Measurements from ENCODE around the gene CD44. TPM values are rescaled to one million over a fixed set of nuclear protein-coding genes. Genes with fewer than 3 reads are reported as not detected.

Gene CD44
- total and polyA plus RNA-seq, 10 of the 15 experiments (the other 5 are each of a cell fraction or from before 2014, with no cell fraction given), result 57.1 to 293 (median 120) TPM

DNA sequence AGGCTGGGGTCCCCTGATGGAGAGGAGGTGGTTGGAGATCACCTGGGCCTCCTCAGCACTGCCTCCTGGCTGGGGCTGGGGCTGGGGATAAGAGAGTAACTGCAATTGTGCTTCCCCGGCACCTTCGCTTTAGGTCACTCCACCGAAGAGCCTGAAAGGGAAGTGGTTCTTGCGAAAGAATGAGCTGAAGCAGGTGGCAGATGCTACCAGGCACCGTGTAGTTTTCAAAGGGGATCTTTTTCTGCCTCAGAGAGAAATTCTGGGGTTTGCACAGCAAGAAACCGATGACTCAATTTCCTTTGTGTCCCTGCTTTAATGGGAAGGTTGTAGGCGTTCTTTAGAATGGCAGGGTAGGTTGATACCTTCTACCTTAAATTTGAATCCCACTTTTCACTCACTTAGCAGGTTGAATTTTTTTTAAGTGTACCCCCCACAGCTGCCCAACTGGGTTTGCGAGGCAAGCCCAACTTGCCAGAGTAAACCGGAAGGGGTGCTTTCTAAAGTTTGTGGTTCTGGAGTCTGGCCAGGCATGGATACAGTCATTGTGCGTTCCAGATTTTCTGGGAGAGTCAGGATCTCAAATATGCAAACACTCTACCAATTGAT is 5.3 kb downstream of the CD44 start:
- WGBS (ENCODE audit: insufficient coverage, insufficient replicate concordance, low lambda C conversion rate, missing lambda C conversion rate), result 2% methylated on average over 10 of the region's 10 CpGs
- BruUV-seq (replicated peaks), result no TSS peak
- peaks cover 80% of the 10 kb centered on the region for H3K79me2 ChIP-seq (ENCODE audit: control insufficient read depth, insufficient read depth, low read length)
- TF ChIP-seq, protein P1, sequence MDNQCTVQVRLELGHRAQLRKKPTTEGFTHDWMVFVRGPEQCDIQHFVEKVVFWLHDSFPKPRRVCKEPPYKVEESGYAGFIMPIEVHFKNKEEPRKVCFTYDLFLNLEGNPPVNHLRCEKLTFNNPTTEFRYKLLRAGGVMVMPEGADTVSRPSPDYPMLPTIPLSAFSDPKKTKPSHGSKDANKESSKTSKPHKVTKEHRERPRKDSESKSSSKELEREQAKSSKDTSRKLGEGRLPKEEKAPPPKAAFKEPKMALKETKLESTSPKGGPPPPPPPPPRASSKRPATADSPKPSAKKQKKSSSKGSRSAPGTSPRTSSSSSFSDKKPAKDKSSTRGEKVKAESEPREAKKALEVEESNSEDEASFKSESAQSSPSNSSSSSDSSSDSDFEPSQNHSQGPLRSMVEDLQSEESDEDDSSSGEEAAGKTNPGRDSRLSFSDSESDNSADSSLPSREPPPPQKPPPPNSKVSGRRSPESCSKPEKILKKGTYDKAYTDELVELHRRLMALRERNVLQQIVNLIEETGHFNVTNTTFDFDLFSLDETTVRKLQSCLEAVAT (IDR thresholded peaks at IDR 0.05), result 0 out of 2 replicates have a peak, but pooled peaks have one; percentile 5
- TF ChIP-seq POU2F2 (IDR thresholded peaks at IDR 0.05; ENCODE audit: borderline replicate concordance, low read depth, low read length), result 0 out of 3 replicates have a peak, but pooled peaks have one; percentile 5
- TF ChIP-seq CBX5 (IDR thresholded peaks at IDR 0.05; ENCODE audit: low read depth), result no peak
- TF ChIP-seq, protein P2, sequence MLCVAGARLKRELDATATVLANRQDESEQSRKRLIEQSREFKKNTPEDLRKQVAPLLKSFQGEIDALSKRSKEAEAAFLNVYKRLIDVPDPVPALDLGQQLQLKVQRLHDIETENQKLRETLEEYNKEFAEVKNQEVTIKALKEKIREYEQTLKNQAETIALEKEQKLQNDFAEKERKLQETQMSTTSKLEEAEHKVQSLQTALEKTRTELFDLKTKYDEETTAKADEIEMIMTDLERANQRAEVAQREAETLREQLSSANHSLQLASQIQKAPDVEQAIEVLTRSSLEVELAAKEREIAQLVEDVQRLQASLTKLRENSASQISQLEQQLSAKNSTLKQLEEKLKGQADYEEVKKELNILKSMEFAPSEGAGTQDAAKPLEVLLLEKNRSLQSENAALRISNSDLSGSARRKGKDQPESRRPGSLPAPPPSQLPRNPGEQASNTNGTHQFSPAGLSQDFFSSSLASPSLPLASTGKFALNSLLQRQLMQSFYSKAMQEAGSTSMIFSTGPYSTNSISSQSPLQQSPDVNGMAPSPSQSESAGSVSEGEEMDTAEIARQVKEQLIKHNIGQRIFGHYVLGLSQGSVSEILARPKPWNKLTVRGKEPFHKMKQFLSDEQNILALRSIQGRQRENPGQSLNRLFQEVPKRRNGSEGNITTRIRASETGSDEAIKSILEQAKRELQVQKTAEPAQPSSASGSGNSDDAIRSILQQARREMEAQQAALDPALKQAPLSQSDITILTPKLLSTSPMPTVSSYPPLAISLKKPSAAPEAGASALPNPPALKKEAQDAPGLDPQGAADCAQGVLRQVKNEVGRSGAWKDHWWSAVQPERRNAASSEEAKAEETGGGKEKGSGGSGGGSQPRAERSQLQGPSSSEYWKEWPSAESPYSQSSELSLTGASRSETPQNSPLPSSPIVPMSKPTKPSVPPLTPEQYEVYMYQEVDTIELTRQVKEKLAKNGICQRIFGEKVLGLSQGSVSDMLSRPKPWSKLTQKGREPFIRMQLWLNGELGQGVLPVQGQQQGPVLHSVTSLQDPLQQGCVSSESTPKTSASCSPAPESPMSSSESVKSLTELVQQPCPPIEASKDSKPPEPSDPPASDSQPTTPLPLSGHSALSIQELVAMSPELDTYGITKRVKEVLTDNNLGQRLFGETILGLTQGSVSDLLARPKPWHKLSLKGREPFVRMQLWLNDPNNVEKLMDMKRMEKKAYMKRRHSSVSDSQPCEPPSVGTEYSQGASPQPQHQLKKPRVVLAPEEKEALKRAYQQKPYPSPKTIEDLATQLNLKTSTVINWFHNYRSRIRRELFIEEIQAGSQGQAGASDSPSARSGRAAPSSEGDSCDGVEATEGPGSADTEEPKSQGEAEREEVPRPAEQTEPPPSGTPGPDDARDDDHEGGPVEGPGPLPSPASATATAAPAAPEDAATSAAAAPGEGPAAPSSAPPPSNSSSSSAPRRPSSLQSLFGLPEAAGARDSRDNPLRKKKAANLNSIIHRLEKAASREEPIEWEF (IDR thresholded peaks at IDR 0.05; ENCODE audit: insufficient replicate concordance, low read depth, low read length), result peak; percentile 31
- no peak for TF ChIP-seq ZSCAN29 (IDR thresholded peaks at IDR 0.05)
- TF ChIP-seq NFYA (IDR thresholded peaks at IDR 0.05; ENCODE audit: borderline replicate concordance, low read depth, low read length), result no peak
- TF ChIP-seq BCL11A (IDR thresholded peaks at IDR 0.05; ENCODE audit: low read depth, low read length), result peak; percentile 56; the same call in 1 of the 2 replicates
- TF ChIP-seq, protein P3, sequence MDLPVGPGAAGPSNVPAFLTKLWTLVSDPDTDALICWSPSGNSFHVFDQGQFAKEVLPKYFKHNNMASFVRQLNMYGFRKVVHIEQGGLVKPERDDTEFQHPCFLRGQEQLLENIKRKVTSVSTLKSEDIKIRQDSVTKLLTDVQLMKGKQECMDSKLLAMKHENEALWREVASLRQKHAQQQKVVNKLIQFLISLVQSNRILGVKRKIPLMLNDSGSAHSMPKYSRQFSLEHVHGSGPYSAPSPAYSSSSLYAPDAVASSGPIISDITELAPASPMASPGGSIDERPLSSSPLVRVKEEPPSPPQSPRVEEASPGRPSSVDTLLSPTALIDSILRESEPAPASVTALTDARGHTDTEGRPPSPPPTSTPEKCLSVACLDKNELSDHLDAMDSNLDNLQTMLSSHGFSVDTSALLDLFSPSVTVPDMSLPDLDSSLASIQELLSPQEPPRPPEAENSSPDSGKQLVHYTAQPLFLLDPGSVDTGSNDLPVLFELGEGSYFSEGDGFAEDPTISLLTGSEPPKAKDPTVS (IDR thresholded peaks at IDR 0.05; ENCODE audit: low read depth, low read length), result no peak
- TF ChIP-seq ZNF24 (IDR thresholded peaks at IDR 0.05), result 0 out of 2 replicates have a peak, but pooled peaks have one; percentile 13
- TF ChIP-seq, protein P4, sequence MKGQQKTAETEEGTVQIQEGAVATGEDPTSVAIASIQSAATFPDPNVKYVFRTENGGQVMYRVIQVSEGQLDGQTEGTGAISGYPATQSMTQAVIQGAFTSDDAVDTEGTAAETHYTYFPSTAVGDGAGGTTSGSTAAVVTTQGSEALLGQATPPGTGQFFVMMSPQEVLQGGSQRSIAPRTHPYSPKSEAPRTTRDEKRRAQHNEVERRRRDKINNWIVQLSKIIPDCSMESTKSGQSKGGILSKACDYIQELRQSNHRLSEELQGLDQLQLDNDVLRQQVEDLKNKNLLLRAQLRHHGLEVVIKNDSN (IDR thresholded peaks at IDR 0.05; ENCODE audit: borderline replicate concordance, extremely low read length, insufficient read depth, low read depth, low read length), result no peak
- TF ChIP-seq, protein P5, sequence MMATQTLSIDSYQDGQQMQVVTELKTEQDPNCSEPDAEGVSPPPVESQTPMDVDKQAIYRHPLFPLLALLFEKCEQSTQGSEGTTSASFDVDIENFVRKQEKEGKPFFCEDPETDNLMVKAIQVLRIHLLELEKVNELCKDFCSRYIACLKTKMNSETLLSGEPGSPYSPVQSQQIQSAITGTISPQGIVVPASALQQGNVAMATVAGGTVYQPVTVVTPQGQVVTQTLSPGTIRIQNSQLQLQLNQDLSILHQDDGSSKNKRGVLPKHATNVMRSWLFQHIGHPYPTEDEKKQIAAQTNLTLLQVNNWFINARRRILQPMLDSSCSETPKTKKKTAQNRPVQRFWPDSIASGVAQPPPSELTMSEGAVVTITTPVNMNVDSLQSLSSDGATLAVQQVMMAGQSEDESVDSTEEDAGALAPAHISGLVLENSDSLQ (IDR thresholded peaks at IDR 0.05), result no peak

More for the DNA sequence above, 5.3 kb downstream of the CD44 start:
- H3K4me2 ChIP-seq (ENCODE audit: control insufficient read depth, insufficient read depth), result peak overlapping the region; percentile 90
- H3K4me1 ChIP-seq (ENCODE audit: control insufficient read depth, insufficient read depth, low read length), result peaks cover 55% of the 10 kb centered on the region
- H3K27ac ChIP-seq (ENCODE audit: control insufficient read depth, insufficient read depth), result peak overlapping the region; percentile 54
- H2AFZ ChIP-seq (ENCODE audit: control insufficient read depth, low read depth, low read length), result no peak overlapping the region
- H3K9me3 ChIP-seq (replicated peaks; ENCODE audit: control insufficient read depth, insufficient read depth, low read length), result no peaks in the 10 kb centered on the region; the same call in 2 of the 3 replicates
- DNase-seq (ENCODE audit: low read depth, low spot score) (peak; percentile 85), ATAC-seq (peak; percentile 67), FAIRE-seq (peak; percentile 31)
- POLR2A ChIA-PET, result interaction anchor here (0.6 to 1.1 kb wide), 3 partner anchors 74 to 230 kb away, joined by 3 read pairs; no protein-coding TSS in a partner anchor
- H3K36me3 ChIP-seq (ENCODE audit: control insufficient read depth in 2 of 2, insufficient read depth in 2 of 2, low read length in 1 of 2), result peaks cover 0 to 4% of the 10 kb centered on the region in 2 experiments; a peak in 1 of 4 replicates
- no peaks in the 10 kb centered on the region for H3K27me3 ChIP-seq (replicated peaks in 1 of 2; ENCODE audit: control insufficient read depth in 2 of 2, insufficient read depth in 2 of 2, low read length in 1 of 2)
- SMC1A ChIA-PET (ENCODE audit: uncharacterized antibody, unreplicated experiment), result interaction anchor here (0.7 to 1.5 kb wide), 16 partner anchors 9 to 248 kb away, joined by 3 to 10 read pairs (median 4); no protein-coding TSS in a partner anchor
- peak overlapping the region; percentile 56 for H3K4me3 ChIP-seq
- CTCF ChIA-PET, result interaction anchor here (0.6 to 10.3 kb wide), 7 partner anchors 10 to 217 kb away, joined by 3 to 111 read pairs (median 3); no protein-coding TSS in a partner anchor
- peak overlapping the region; percentile 40 for H3K9ac ChIP-seq (ENCODE audit: control insufficient read depth, insufficient read depth, low read length)
- RAD21 ChIA-PET (ENCODE audit: unreplicated experiment), result interaction anchor here (0.6 to 2.8 kb wide), 18 partner anchors 11 to 218 kb away, joined by 3 to 12 read pairs (median 4); no protein-coding TSS in a partner anchor
- intact Hi-C loops (cut with micrococcal nuclease; ENCODE audit: unreplicated experiment), result loop anchor here (1.0 to 5.0 kb wide), 5 partner anchors 17 to 247 kb away; no protein-coding TSS in a partner anchor
- no peaks in the 10 kb centered on the region; the same call in 1 of the 2 replicates for H4K20me1 ChIP-seq (ENCODE audit: control insufficient read depth, insufficient read depth)
- in situ Hi-C loops (cut with MboI), result loop anchor here (5.0 kb wide), 1 partner anchor 132 kb away; no protein-coding TSS in a partner anchor

All from GM12878 (cell line).